SKM-1 (cell line): ENCODE measurements around the gene PALD1.

Experiments
- DNase-seq: peaks from one replicate; lab custom pipeline; 2025; ENCODE audit not compliant: unreplicated experiment; lab: John Stamatoyannopoulos, UW

Gene PALD1

DNA sequence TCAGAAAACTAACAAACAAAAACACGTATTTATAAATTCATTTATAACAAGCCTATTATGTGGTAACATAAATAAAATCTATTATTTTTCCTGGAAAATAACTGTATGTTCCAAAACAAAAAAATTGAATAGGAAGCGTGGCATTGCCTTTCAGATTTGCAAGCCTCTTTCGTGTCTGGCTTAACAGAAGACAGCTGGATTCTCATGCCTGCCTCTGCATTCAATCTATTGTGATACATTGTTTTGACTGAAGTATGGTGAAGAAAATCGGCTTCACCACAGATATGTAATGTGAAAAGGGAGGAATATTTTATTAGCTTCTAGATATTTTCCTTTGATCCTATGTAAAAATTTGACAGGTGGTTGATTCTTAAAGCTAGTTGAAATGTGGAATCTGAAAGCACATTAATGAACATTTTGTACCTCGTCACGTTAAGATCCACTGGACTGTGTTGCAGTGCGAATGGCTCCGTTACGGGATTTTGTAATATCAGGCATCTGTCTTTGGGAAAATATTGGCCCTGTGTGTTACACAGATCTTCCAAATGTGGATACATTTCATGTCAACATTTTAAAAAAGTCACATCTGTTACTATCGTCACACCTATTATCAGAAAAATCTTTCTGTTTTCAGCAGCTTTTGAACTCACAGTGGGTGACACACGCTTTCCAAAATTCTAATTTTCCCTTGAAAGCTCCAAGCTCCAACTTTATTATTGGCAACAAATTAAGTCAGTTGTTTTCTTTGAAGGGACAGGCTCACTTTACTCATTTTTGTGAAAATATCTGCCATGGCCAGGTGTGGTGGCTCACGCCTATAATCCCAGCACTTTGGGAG is 26.2 kb downstream of the PALD1 start:
- no peak for DNase-seq

DNA sequence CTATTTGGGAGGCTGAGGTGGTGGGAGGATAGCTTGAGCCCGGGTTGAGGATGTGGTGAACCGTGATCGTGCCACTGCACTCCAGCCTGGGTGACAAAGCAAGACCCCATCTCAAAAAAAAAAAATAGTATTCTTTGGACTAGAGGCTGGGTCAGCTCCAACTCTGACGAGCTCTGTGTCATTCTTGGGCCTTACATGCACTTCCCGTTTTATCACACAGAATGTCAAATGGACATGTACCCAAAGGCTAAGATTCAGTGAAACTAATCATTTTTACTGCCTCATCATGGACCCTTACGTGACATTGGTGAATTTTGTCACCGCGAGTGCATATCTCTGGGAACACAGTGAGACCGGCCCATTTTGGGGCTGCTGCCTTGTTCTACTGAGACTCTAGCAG is 27.3 kb downstream of the PALD1 start:
- DNase-seq: no peak

DNA sequence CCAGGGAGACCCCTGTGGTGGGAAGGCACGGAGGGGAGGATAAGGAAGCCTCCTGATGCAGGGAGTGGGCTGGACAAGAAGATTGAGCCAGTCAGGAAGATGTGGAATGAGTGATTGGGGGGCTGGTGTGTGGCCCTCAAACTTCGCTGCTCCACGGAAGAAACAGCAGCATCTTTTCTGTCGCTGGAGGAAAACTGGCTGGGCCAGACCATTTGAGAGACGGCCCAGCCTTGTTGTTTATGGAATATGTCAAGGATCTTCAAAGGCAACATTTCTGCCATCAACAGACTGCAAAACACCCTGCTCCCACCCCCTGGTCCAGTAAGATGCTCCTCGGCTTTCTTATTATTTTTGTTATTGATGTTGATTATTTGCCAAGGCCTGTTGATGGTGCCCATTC is 29.4 kb downstream of the PALD1 start:
- no peak for DNase-seq

DNA sequence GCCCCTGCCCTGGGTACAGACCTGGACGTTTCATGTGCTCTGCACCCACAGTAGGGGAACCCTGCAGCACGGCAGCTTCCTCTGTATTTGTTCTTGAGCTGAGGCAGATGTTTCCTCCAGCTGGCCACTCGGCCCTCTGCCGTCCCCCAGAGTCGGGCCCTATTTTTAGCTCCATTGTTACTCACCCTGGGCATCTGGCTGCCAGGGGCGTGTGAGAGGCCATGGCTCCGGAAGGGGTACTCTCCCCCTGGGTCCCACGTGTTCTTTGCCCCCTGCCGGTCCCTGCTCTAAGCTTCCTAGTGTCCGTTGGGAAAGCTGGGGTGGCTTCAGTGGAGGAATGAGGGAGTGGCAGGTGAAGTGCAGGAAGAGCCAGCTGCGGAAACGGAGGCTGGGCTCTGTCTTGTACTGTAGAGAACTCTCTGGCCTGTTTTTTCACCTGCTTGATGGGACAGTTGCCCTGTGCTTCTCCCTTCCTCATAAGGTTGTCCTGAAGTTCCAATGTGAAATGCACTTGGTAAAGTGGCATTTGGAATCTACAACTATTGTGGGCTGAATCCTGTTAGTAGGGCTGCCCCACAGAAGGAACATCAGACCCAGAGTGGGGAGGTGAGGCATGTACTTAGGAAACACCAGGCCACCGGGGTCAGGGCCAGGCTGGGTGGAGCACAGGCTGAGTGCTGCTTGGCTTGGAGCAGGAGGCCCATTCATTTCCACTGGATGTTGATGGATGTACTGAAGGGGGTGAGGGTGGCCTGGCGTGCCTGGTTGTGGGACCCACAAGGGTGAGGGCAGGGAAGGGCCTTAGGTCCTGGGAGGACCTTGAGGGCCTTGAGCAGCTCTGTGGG is 30.6 kb downstream of the PALD1 start:
- peak; percentile 3 for DNase-seq

DNA sequence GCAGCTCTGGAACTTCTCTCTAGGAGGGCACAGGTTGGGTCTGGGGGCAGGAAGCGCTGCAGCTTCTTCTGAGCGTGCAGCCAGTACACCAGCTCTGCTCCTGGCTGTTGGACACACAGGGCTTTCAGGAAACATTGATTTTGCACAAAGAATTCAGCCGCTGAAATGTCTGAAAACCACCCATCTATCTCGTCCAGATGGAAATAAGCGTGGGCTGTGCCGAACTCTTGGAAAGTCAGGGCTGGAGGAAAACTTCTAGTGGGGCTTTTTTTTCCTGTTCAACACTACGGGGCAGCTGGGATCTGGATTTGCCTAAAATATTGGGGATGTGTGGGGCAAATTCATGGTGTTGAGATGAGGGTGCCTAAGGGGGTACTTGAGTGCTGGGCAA is 31.2 kb downstream of the PALD1 start:
- no peak for DNase-seq

DNA sequence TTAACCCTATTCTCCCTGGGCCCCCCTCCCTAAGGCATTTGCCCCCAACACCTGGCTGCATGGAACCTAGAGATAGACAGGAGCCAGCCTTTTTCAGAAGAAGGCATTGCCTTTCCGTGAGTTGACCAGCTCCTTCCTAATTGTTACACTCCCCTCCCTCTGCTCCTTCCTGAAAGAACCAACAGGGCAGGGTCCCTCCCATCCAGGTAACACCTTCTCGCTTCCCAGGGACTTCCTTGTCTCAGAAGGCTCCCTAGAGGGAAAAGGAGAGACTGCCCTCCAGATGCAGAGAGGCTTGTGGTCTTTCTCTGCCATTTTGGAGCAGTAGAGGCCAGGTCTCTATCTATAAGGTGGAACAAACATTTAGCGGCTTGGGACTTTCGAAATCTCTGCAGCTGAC is 31.9 kb downstream of the PALD1 start:
- DNase-seq: no peak

DNA sequence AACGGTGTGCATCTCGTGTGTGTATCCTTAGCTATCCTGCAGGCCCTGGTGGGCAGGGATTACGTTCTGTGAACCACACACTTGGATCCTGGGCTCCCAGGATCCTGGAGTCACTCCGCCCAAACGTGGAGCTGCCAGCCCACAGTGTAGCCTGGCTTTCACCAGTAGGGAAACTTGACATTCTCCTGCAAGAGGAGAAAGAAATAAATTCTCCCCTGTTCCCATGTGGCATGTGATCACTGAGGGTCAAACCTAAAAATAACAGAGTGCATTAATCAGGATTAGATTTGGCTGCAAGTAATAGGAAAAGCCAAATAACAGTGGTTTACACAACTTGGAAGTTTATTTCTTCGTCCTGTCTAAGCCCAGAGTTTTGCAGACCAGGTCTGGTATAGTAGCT is 32.3 kb downstream of the PALD1 start:
- no peak for DNase-seq

DNA sequence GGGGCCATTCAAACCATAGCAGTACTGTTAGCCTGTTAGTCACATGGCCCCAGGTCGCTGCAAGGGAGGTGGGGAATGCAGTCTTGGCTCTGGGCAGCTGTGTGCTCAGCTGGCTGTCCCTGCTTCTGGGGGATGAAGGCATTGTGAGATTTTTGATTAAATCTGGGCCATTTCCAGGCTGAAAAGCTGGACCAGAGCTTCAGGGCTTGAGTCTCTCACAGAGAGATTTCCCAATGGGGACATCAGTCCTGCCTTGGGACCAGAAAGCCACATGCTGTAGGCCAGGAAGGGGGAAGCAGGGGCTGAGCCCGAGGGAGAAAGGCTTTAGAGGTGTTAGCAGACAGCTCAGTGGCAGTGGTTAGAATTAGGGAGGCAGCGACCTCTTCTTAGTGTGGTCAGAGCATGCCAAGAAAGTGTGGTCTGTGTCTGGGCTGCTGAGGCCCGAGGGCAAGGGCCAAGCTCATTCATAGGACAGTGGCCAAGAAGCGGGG is 33.6 kb downstream of the PALD1 start:
- no peak for DNase-seq

DNA sequence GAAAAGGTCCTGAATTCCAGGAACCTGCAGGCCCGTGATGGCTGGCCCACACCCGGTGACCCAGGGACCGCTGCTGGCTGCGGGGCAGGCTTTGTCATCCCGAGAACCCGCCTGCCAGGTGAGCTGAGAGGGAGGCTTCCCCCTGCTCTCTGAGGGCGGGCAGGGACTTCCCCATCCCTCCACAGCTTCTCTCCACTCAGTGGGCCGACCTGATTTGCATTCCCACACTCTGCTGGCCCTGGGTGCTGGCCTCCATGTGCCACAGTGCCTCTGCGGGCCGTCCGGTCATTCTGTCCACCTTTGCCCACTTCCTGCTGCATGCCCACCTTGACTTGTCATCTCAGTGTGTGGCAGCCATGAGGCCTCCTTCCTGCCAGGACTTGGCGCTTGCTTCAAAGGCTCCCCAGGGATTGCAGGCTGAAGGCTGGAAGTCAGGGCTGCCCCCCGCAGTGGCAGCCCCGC is 35.3 kb downstream of the PALD1 start:
- DNase-seq: no peak

DNA sequence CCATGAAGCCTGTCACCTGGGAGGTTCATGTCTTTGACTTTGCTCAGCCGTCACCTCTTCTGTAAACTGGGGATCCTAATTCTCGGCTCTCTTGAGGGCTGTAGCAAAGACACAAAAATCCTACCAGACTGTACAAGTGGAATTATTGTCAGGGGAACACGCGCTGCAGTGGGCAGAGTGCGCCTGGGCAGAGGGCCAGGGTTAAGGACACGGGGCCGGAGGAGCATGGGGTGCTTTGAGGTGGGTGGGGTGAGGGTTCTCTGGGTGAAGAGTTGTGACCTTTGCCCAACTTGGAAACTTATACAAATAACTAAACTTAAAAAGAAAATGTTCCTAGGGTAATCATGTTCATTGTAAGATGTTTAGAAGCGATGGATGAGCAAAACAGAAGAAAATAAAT is 36.0 kb downstream of the PALD1 start:
- DNase-seq: no peak

DNA sequence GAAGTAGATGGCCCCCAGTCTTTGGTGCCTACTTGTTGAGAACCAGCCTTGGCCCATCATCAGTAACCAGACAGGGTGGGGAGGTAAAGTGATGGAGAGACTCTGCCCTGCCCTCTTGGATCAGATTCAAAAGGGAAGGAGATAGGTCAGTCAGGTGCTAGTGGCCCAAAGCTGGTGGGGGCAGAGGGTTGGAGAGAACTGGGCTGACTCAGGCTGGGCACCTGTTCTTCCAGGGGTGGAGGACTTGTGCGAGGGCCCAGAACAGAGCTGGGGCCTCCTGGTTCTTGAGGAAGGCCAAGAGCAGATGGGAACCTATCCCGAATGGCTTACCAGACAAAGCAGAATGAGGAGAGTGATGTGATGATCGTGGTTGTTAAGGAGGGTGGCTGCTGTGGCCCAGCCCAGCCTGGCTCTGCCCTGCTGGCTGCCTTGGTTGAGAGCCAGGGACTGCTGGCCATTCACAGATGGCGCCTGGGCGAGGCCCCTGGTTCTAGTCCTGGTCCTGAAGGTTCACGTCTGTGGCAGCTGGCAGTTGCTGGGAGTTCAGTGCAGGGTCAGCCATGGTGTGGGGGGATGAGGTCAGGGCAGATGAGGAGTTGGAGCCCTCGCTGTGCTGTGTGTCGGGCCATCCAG is 36.6 kb downstream of the PALD1 start:
- no peak for DNase-seq

DNA sequence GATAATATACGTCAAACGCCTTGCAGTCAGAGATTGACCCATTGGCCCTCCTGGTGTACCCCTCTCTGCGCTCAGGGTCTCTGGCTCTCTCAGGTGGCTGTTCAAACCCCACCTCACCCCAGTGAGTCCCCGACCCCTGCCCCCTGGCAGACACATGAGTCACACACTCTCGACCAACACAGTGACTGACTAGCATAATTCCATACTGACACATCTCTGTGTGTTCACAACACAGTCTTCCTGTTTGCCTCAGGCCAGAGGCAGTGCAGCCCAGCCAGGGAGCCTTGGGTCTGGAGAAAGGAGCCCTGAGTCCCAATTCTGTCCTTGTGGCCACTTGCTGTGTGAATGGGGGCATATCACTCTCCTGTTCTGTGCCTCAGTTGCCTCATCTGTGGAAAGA is 40.1 kb downstream of the PALD1 start:
- DNase-seq: no peak

DNA sequence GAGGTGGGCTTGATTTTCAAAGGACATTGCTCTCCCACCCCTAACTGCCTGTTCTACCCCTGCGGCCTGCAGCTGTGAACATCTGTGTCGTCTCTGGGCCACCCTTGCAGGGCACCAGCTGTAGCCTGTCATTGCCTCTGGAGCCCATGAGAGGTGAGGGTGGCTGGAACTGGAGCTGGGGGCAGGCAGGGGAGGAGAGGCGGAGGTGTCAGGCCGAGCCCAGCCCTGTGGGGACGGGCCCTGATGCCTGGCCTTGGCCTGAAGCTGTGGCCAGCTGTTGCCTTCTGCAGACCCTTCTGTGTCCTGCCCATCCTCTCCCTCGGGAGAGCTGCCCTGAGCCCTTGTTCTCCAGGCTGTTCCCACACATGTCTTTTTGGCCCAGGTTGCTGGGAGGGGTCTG is 44.5 kb downstream of the PALD1 start:
- no peak for DNase-seq

DNA sequence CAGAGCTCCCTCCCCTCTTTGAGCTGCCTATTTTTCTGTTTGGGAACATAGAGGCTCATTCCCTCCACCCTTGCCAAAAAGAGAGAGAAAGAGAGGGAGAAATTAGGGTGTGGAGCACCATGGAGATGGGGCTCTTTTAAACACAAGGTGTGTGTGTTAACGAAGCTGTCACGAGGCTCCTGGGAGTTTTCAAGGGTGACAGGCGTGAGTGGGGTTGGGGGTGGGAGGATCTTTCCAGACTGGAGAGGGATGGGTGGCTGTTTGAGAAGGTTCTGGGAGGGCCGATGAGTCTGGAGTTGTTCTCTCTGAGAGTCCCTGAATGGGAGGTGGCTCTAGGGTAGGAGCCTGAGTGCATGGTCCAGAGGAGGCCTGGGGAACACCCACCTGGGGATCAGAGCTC is 45.0 kb downstream of the PALD1 start:
- no peak for DNase-seq

DNA sequence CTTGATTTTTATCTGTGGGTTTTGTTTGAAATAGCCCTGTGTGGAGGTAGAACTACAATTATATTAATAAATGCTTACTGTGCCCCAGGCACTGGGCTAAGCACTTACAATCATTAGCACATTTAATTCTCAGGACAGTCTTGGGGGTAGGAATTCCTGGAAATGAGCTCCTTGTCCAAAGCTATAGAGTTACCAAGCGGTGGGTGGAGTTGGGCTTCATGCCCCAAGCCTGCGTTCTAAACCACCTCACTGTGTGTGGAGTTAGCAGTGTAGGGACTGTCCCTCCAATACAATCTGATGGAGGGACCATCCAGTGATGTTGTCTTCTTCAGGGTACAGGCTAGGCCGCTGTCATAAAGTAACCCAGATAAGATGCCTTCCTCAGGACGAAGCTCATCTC is 49.7 kb downstream of the PALD1 start:
- DNase-seq: no peak

DNA sequence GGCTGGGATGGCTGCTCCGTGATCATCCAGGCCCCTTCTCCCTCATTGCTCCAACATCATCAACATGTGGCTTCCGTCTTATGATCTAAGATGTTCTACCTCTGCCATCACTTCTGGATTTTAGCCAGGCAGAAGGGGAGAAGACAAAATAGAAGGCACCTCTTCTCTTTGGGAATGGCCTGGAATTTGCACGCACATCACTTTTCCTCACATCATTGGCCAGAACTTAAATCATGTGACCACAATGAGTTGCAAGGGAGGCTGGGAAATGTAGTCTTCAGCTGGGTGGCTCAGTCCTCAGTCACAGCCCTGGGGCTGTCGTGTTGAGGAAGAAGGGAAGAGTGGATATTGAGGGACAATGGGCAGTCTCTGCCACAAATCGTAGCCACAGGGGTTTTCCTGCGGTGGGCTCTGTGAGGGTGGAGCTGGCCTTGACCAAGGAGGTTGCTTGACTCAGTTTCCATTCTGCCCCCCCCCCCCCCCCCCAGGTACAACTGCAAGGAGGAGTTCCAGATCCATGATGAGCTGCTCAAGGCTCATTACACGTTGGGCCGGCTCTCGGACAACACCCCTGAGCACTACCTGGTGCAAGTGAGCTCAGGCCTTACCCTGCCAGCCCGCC is 50.3 kb downstream of the PALD1 start:
- no peak for DNase-seq

DNA sequence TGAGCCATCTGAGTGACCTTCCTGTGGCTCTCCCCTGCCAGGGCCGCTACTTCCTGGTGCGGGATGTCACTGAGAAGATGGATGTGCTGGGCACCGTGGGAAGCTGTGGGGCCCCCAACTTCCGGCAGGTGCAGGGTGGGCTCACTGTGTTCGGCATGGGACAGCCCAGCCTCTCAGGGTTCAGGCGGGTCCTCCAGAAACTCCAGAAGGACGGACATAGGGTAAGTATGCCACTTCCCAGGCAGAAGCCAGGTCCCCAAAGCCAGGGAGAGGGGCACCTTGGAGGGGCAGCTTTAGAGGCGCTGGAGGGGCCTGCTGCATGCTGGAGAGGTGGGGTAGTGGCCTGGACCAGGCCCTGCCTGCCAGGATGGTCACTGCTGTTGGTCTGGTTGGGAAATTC is 51.3 kb downstream of the PALD1 start:
- no peak for DNase-seq

DNA sequence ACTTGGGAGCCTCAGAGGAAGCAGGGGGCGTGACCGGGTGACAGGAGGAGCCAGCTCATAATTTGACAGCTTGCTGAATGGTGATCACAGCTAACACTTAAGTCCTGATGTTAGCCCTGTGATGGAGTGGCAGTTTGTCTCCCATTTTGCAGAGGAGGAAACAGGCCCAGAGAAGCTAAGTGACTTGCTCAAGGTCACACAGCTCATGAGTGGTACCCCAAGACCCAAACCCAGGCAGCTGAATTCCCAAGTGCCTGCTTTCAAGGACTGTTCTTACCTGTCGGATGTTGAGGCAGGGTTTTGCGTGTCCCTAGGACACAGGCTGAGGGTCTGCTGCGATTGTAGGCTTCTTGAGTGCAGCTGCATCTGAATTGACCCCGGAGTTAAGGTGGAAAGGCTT is 51.7 kb downstream of the PALD1 start:
- DNase-seq: no peak

DNA sequence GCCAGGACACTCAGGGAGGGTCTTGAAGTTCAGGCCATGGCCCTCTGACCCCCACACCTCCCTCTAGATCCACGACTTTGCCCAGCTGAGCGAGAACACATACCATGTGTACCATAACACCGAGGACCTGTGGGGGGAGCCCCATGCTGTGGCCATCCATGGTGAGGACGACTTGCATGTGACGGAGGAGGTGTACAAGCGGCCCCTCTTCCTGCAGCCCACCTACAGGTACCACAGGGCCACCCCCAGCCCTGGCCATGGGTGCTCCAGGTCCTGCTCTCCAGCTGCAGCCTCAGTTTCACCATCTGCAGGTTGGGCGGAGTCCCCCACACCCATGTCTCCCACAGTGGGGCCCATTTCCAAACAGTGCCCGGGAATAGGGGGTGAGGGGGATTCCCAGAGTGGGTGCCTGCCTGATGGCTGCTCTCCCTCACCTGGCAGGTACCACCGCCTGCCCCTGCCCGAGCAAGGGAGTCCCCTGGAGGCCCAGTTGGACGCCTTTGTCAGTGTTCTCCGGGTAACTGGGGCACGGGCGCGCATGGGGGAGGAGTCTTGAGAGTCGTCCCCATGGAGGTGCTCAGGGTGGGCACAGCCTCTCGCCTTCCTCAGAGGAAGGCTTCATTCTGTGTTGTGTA is 54.1 kb downstream of the PALD1 start:
- DNase-seq: no peak

DNA sequence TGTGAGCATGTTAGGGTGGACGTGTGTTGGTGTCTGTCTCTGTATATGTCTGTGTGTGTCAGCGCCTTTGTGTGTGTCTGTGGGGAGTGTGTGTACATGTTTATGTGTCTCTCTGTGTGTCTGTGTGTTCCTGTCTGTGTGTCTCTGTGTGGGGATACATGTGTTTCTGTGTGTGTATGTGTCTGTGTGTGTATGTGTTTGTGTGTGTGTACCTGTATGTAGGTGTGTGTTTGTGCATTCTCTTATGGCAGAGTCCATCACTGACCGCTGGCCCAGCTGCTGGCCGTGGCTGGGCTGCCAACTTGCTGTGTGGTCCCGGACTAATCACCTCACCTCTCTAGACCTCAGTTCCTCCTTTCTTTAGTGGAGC is 54.6 kb downstream of the PALD1 start:
- no peak for DNase-seq

DNA sequence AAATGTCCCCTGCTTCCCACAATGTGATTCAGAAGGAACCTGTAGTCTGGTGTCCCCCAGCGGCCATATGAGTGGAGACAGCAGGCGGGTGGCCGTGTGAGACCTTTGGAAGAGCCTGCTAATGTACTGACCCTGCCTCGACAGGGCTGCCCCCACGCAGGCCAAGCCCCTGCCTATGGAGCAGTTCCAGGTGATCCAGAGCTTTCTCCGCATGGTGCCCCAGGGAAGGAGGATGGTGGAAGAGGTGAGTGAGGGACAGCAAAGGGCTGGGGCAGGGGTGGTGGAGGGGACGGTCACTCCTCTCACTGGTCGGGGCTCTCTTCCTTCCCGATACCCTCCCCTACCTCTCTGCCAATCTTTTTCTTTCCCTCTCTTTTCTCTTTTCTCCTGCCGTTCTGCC is 55.7 kb downstream of the PALD1 start:
- no peak for DNase-seq
